MM.1S (cell line): ENCODE results near the gene FBXL17.

ENCODE experiments used
- DNase-seq: peaks from one replicate; pipeline ENCODE4 v3.0.0-alpha.2; 2015
- H2AFZ ChIP-seq: fragments of 300-600 bp; sonication (generic); 2 replicates; pipeline ENCODE4 v1.6.0; 2016; ENCODE audit warnings: antibody characterized with exemption, low read length
- H3F3A ChIP-seq: fragments of 300-600 bp; sonication (generic); 2 replicates; pipeline ENCODE4 v1.6.1; 2016; ENCODE audit warnings: mild to moderate bottlenecking, antibody characterized with exemption, low read length, moderate library complexity, mixed read lengths; ENCODE audit not compliant: insufficient read depth
- H3K27ac ChIP-seq: fragments of 300-600 bp; sonication (generic); 2 replicates; pipeline ENCODE4 v1.5.1; 2016; ENCODE audit warnings: mild to moderate bottlenecking, low read length
- H3K27me3 ChIP-seq: fragments of 300-600 bp; sonication (generic); replicated peaks from 2 replicates; pipeline ENCODE4 v1.6.0; 2016; ENCODE audit warnings: low read length; ENCODE audit not compliant: insufficient read depth
- H3K36me3 ChIP-seq: fragments of 300-600 bp; sonication (generic); replicated peaks from 2 replicates; pipeline ENCODE4 v1.6.1; 2016; ENCODE audit warnings: mild to moderate bottlenecking, low read length, mixed read lengths; ENCODE audit not compliant: insufficient read depth
- H3K4me1 ChIP-seq: fragments of 300-600 bp; sonication (generic); 2 replicates; pipeline ENCODE4 v1.6.1; 2016; ENCODE audit warnings: low read length, mixed read lengths
- H3K4me2 ChIP-seq: fragments of 300-600 bp; sonication (generic); 2 replicates; pipeline ENCODE4 v1.6.0; 2016; ENCODE audit warnings: low read depth, low read length
- H3K4me3 ChIP-seq: fragments of 300-600 bp; sonication (generic); 2 replicates; pipeline ENCODE4 v1.5.1; 2016; ENCODE audit warnings: low read length, mixed read lengths
- H3K79me2 ChIP-seq: fragments of 300-600 bp; sonication (generic); 2 replicates; pipeline ENCODE4 v1.6.1; 2016; ENCODE audit warnings: mixed run types, low read length, mixed read lengths
- H3K9ac ChIP-seq: fragments of 300-600 bp; sonication (generic); 2 replicates; pipeline ENCODE4 v1.6.1; 2016; ENCODE audit warnings: low read length, mixed read lengths
- H3K9me2 ChIP-seq: fragments of 300-600 bp; sonication (generic); replicated peaks from 2 replicates; pipeline ENCODE4 v1.6.1; 2016; ENCODE audit warnings: mild to moderate bottlenecking, low read length, mixed read lengths; ENCODE audit not compliant: insufficient read depth
- H3K9me3 ChIP-seq: fragments of 300-600 bp; sonication (generic); replicated peaks from 2 replicates; pipeline ENCODE4 v1.6.1; 2016; ENCODE audit warnings: mild to moderate bottlenecking, low read length, mixed read lengths; ENCODE audit not compliant: insufficient read depth
- H4K20me1 ChIP-seq: fragments of 300-600 bp; sonication (generic); 2 replicates; pipeline ENCODE4 v1.6.1; 2016; ENCODE audit warnings: mild to moderate bottlenecking, low read length, moderate library complexity, mixed read lengths; ENCODE audit not compliant: insufficient read depth
- CTCF ChIP-seq: fragments of 300-600 bp; sonication (generic); IDR thresholded peaks from 2 replicates; pipeline ENCODE4 v1.5.1; 2016; ENCODE audit warnings: antibody characterized with exemption, low read length, mixed read lengths
- EZH2 ChIP-seq: fragments of 300-600 bp; sonication (generic); optimal IDR thresholded peaks from 2 replicates; pipeline ENCODE3; 2017; ENCODE audit warnings: low read depth, mild to moderate bottlenecking, antibody characterized with exemption, low read length, mixed read lengths
- EZH2phosphoT487 ChIP-seq: fragments of 300-600 bp; sonication (generic); IDR thresholded peaks from 2 replicates; pipeline ENCODE4 v1.6.1; 2018; ENCODE audit warnings: antibody characterized with exemption, low read length

FBXL17 gene

DNA sequence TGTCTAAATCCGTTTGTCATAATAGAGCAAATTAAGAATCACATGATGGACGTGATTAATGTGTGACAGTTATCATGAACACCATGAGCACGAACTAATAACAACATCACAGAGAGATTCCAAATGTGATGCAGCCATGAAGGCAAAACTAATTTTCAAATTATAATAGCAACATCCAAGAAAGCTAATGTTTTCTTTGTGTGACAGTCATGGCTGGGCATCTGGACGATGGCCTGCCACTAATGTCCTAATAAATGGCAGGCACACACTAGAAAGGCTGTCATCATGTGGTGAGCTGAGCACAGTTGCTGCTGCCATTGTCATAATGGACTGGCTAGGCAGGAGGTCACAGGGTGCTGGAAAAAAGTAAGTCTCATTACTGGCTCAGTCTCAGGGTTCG, 431.1 kb downstream of the FBXL17 start:
- Histone ChIP-seq H2AFZ (no peak overlapping the region), H3K9me3 (no peaks in the 10 kb centered on the region), H3K4me1 (no peaks in the 10 kb centered on the region), H4K20me1 (no peaks in the 10 kb centered on the region), H3K4me2 (no peak overlapping the region), H3K27me3 (no peaks in the 10 kb centered on the region), H3K36me3 (no peaks in the 10 kb centered on the region), H3K4me3 (no peak overlapping the region), H3K9ac (no peak overlapping the region), H3F3A (no peaks in the 10 kb centered on the region), H3K79me2 (no peaks in the 10 kb centered on the region), H3K27ac (no peak overlapping the region), H3K9me2 (no peaks in the 10 kb centered on the region)
- no peak for DNase-seq
- TF ChIP-seq EZH2phosphoT487 (no peak), CTCF (no peak), EZH2 (no peak)

- H3K9ac ChIP-seq = no peak overlapping the region
- H2AFZ ChIP-seq = no peak overlapping the region
- no peaks in the 10 kb centered on the region for H4K20me1 ChIP-seq
- no peaks in the 10 kb centered on the region for H3K4me1 ChIP-seq
- TF ChIP-seq EZH2 (no peak), CTCF (no peak), EZH2phosphoT487 (no peak)
- H3K4me2 ChIP-seq = no peak overlapping the region
- no peaks in the 10 kb centered on the region for H3K79me2 ChIP-seq
- no peaks in the 10 kb centered on the region for H3K9me3 ChIP-seq
- H3F3A ChIP-seq = no peaks in the 10 kb centered on the region
- DNase-seq = no peak
- no peak overlapping the region for H3K27ac ChIP-seq
- no peaks in the 10 kb centered on the region for H3K27me3 ChIP-seq
- no peak overlapping the region for H3K4me3 ChIP-seq
- H3K36me3 ChIP-seq = no peaks in the 10 kb centered on the region
- no peaks in the 10 kb centered on the region for H3K9me2 ChIP-seq
These were observed 432.1 kb downstream of the FBXL17 start for GRCh38 chr5:107949688-107950341.

GRCh38 chr5:107948377-107948776, 433.5 kb downstream of the FBXL17 start:
- H3K4me1 ChIP-seq = no peaks in the 10 kb centered on the region
- no peak overlapping the region for H3K4me2 ChIP-seq
- no peak overlapping the region for H3K27ac ChIP-seq
- H3K9me3 ChIP-seq = no peaks in the 10 kb centered on the region
- H2AFZ ChIP-seq = no peak overlapping the region
- TF ChIP-seq EZH2 (no peak), CTCF (no peak), EZH2phosphoT487 (no peak)
- H3K4me3 ChIP-seq = no peak overlapping the region
- DNase-seq = no peak
- no peaks in the 10 kb centered on the region for H3K27me3 ChIP-seq
- H3K79me2 ChIP-seq = no peaks in the 10 kb centered on the region
- no peaks in the 10 kb centered on the region for H3K36me3 ChIP-seq
- H3K9ac ChIP-seq = no peak overlapping the region
- H3F3A ChIP-seq = no peaks in the 10 kb centered on the region
- H3K9me2 ChIP-seq = no peaks in the 10 kb centered on the region
- no peaks in the 10 kb centered on the region for H4K20me1 ChIP-seq
